NCI-H1930 (cell line): ENCODE results near the gene TOR1A.

Source experiments
- DNase-seq, 2 experiments: peaks; one replicate each; lab custom pipeline; 2025; lab: John Stamatoyannopoulos, UW

The TOR1A gene

GRCh38 chr9:129823935-129824601, at the start of gene TOR1A:
TOR1A (minus strand) TSS chr9:129824136; CDS start chr9:129824085, 51 bp downstream.
- DNase-seq = peak; percentile 84 to 85

DNA sequence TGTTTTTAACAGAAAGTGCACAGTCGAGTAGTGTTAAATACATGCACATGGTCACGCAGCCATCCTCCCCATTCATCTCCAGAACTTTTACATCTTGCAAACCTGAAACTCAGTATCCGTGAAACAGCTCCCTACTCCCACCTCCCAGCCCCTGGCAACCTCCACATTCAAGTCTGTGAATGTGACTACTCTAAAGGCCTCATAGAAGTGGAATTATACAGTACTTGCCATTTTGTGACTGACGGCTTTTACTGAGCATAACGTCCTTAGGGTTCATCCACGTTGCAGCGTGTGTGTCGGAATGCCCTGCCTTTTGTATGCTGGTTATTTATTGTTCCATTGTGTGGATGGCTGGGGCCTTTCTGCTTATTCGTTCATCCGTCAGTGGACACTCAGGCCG, 47.1 kb upstream of the TOR1A start:
- DNase-seq = no peak

DNA sequence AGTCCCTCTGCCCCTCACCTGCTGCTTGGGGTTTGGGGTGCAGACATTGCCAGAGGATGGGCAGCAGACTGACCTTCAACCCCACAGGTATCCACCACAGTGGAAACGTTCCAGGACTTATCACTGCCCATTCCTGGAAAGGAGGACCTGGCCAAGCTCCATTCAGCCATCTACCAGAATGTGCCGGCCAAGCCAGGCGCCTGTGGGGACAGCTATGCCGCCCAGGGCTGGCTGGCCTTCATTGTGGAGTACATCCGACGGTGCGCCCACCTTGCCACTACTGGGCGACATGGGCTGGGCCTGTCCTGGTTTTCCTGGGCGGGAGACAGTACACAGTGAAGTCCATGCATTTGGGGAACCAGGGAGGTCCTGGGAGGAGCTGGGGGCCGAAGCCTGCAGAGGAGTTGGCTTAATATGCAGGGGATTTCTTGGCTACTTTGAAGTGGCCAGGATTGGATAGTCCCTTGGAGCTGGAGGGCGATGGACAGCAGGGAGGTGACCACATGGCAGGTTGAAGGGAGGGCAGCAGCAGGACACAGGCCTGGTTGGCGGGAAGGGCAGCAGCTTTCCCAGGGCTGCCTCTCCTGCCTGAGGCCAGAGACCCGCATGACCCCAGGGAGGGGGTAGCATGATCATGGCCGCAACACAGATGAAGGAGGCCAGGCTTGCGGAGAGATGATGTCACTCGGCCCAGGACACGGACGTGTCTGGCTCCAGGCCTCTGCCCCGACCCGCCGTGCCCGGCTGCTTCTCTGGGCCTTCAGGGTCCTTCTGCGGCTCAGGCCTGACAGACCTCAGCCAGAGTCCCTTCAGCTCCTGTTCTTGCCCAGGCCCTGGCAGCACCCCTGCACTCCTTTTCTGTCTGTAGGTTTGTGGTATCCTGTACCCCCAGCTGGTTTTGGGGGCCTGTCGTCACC, 45.9 kb upstream of the TOR1A start:
- DNase-seq = no peak

DNA sequence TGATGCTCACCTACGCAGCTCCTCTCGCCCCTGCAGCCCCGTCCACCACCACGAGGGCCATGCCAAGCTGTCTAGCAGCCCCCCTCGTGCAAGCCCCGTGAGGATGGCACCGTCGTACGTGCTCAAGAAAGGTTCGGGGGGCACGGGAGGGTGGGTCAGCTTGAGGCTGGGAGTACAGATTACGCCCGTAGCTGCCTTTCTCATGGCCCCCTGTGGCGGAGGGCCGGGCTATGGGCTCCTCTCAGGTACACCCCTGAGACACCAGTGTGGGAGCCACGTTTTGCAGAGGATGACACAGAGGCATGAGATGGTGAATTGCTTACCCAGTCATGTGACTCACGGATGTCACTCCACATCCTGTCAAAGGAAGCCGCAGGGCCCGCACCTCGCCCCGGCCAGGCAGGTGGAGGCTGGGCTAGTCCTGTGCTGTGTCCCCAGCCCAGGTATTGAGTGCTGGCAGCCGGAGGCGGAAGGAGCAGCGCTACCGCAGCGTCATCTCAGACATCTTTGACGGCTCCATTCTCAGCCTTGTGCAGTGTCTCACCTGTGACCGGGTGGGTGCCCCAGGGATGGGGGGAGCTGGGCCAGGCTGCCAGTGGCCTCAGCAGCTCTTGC, 45.0 kb upstream of the TOR1A start:
- no peak for DNase-seq

GRCh38 chr9:129868023-129868871, 44.3 kb upstream of the TOR1A start:
- DNase-seq = no peak

GRCh38 chr9:129867136-129868022, 43.4 kb upstream of the TOR1A start:
- no peak for DNase-seq

- DNase-seq = no peak
These were observed 42.6 kb upstream of the TOR1A start for GRCh38 chr9:129866394-129867135.

DNA sequence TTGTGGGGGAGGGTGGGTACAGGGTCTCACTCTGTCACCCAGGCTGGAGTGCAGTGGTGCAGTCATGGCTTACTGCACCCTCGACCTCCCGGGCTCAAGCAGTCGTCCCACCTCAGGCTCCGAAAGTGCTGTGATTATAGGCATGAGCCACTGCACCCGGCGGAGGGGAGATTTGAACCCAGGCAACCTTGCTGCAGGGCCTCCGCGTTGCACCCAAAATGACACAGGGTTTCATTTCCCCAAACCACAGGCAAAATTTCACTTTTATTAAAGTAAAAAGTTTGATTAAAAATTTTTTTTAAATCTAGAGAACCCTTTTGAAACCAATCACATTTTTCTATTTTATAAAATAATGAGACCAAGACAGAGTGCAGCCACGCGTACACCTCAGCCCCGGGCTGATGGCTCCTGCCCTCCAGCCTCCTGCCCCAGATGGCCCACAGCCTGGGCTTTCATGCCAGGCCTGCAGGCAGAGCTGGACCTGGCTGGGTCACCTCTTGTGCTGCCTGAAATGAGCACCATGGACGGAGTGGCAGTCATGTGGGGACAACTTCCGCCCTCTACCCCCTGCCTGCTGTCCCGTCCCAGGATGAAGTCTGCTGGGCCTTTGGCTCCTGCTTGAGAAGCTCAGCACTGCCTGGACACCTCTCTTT, 41.9 kb upstream of the TOR1A start:
- DNase-seq = no peak

DNA sequence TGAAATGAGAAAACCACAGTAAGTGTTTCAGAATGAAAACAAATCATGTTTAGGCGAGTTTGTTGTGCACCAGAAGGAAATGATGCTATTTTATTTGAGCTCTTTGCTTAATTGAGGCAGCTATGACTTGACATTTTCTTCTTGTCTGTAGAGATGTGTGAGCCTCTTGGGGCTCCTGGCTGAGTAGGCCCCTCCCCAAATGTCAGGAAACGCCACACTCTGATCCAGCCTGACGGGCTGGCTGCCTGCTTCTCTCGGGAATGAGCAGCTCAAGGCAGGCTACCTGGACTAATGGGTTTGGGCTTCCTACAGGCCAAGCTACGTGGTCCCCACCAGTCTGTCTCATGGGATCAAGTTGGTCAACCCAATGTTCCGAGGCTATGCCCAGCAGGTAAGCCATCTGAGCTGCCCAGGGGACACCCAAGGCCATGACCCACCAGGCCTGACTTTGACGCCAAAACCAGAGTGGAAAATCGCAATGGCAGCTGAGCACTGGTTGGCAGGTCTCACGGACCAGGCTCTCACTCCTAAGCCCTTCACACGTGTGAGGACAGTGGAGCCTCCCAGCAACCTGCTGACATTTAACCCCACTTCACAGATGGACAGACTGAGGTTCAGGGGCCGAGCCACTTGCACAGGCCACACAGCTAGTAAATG, 41.2 kb upstream of the TOR1A start:
- no peak for DNase-seq

- DNase-seq = no peak
These were observed 39.2 kb upstream of the TOR1A start for GRCh38 chr9:129863059-129863690.

GRCh38 chr9:129861447-129861827, 37.5 kb upstream of the TOR1A start:
- no peak for DNase-seq

DNA sequence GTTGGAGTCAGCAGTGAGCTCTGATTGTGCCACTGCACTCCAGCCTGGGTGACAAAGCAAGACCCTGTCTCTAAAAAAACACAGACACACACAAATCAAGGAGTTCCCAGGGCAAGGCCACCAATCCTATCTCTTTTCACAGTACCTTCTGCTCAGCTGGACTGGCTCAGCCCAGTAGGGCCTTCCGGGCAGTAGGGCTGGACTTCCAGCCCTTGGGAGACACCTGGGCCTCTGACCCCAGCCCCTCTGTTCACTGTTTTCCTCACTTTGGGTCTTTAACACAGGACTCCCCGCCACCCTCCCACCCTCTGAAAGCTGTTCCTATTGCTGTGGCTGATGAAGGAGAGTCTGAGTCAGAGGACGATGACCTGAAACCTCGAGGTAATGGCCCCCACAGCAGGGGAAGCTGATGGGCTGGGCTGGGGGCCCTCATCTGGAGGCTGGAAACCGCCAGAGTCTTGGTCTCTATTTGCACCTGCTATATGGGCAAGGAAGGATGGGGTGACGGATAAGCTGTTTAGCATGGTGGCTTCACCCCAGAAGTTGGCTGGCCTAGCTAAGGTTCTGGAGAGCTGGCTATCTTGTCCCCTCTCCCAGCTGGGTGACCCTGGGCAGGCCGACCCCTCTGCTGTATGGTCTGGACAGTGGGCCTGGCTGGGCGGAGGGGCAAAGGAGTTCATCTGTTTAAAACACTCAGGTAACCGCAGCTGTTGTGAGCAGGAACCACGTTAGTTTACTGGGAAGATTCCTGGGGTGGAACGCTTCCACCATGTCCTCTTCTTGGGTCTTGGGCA, 36.9 kb upstream of the TOR1A start:
- DNase-seq = no peak

GRCh38 chr9:129858167-129858962, 34.4 kb upstream of the TOR1A start:
- no peak for DNase-seq

DNA sequence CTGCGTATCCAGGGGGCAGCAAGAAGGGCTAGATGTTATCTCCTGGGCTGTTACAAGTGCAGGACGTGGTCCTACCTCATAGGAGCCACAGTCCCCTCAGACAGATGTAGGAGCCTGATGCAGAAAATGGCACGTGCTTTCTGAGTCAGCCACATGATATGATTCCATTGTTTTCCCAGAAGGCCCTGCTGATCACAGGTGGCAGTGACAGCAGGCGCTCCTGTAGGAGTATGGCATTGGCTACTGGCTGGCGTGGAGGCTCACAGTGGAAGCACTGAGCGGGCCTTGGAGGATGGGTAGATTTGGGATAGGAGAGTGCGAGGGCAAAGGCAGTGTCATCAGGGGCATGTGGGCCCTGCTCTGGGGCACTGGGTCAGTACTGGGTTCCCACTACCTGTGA, 33.3 kb upstream of the TOR1A start:
- DNase-seq = no peak

DNA sequence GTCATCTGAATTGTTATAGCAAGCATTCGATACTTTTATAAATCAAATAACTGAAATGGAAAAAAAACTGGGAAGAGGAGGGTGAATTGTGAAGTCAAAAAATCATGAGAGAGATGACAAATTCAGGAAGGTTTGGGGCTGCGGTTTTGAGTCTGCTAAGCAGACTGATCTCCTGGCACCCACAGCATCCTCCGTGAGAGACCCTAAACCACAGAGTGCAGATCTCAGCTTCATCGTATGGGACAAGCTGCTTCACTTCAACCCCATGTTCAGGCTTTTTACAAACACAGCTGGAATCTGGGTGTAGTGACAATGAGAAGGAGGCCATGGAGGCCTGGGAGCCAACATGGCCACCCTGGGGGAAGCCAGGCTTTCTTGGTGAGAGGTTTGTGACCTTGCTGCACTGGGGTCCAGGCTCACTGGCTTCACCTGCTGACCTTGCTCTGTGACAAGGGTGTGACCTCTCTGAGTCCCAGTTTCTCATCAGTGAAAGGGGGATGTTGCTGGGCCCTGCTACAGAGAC, 30.7 kb upstream of the TOR1A start:
- DNase-seq = no peak

- no peak for DNase-seq
These were observed 29.7 kb upstream of the TOR1A start for GRCh38 chr9:129853614-129854013.

- no peak for DNase-seq
These were observed 28.6 kb upstream of the TOR1A start for GRCh38 chr9:129852579-129852978.
